Small intestine (tissue), 16 donors: ENCODE results near the gene C1QL4. TPM values are rescaled to one million over a fixed set of nuclear protein-coding genes. Genes with fewer than 3 reads are reported as not detected.
A peak's percentile ranks its signal among the peaks of the same experiment; 100 is the strongest.
"Not testable (repeated sequence)": the region's sequence is repeated elsewhere in the genome, so short reads cannot be mapped to it uniquely, and the experiment has no call there.

Source experiments
- DNase-seq, 2 donors: peaks; one replicate each; pipeline versions ENCODE4 v3.0.0 to v3.0.0-alpha.2; 2013
- FAIRE-seq: peaks from 2 replicates; lab custom pipeline; 2012; peaks lifted over from hg19 to GRCh38; lab: Jason Lieb, UNC
- H3K27ac ChIP-seq, 3 donors: one replicate each; pipeline ENCODE4 v1.5.1; 2013; ENCODE audit warnings: low read length in 2 of 3, mild to moderate bottlenecking in 2 of 3, control low read depth in 1 of 3, inconsistent platforms in 1 of 3, low read depth in 1 of 3, moderate library complexity in 1 of 3
- H3K27me3 ChIP-seq, 3 donors: one replicate each; pipeline ENCODE4 v1.6.1; 2013; ENCODE audit warnings: low read length in 3 of 3, inconsistent platforms in 1 of 3; ENCODE audit not compliant: control insufficient read depth in 3 of 3, insufficient read depth in 3 of 3
- H3K36me3 ChIP-seq, 3 donors: one replicate each; pipeline ENCODE4 v1.6.1; 2013; ENCODE audit warnings: low read length in 3 of 3, inconsistent platforms in 1 of 3, low read depth in 1 of 3, mild to moderate bottlenecking in 1 of 3, moderate library complexity in 1 of 3; ENCODE audit not compliant: control insufficient read depth in 3 of 3, insufficient read depth in 2 of 3
- H3K4me1 ChIP-seq, 3 donors: one replicate each; pipeline ENCODE4 v1.6.1; 2013; ENCODE audit warnings: low read length in 2 of 3, inconsistent platforms in 1 of 3, low read depth in 1 of 3, mild to moderate bottlenecking in 1 of 3, moderate library complexity in 1 of 3; ENCODE audit not compliant: control insufficient read depth in 3 of 3, insufficient read depth in 2 of 3
- H3K4me3 ChIP-seq, 3 donors: one replicate each; pipeline ENCODE4 v1.5.1; 2013; ENCODE audit warnings: low read length in 3 of 3, control low read depth in 1 of 3, inconsistent platforms in 1 of 3, low read depth in 1 of 3, mild to moderate bottlenecking in 1 of 3, moderate library complexity in 1 of 3
- H3K9me3 ChIP-seq, 2 donors: one replicate each; pipeline ENCODE4 v1.6.1; 2013; ENCODE audit warnings: low read depth in 1 of 2, low read length in 1 of 2; ENCODE audit not compliant: control insufficient read depth in 2 of 2, insufficient read depth in 1 of 2
- WGBS, 3 donors: extraction: QIAGEN DNeasy Blood & Tissue Kit; methylation state at CpG; one replicate each; pipeline ENCODE4 v1.1.7; 2013; 5-methylcytosine and 5-hydroxymethylcytosine counted together
- long read RNA-seq, 10 donors: transcript quantifications; one replicate each; lab custom pipeline, GENCODE V29; 2026
- polyA plus RNA-seq, 4 donors: library from polyadenylated mRNA; stranded (reverse) in 3 of 4; unstranded in 1 of 4; fragments of 200-250 nt in 3 of 4; fragments of 120-200 nt in 1 of 4; gene quantifications; one replicate each; pipeline versions ENCODE4 v1.2.1 to v1.2.3, GENCODE V29; 2013
- donor health status: healthy with polysubstance abuse.
- donor health status: control.
- donor health status: control.
- donor health status: Bipolar disorder and iron deficiency.
- donor health status: healthy.

The C1QL4 gene
- under 1 TPM in 2 of 4 donors, not detected in 2; 0.07 to 0.12 TPM for polyA plus RNA-seq
- long read RNA-seq, donor 1: 0 reads
- long read RNA-seq, donor 2: 0 reads
- long read RNA-seq, donor 3: 0 reads
- long read RNA-seq, donor 4: 0 reads
- long read RNA-seq, donor 5: 0 reads
- long read RNA-seq, donor 6: 0 reads
- long read RNA-seq, donor 7: 0 reads
- long read RNA-seq, donor 8: 0 reads
- long read RNA-seq, donor 9: 0 reads
- long read RNA-seq, donor 10: 0 reads

DNA sequence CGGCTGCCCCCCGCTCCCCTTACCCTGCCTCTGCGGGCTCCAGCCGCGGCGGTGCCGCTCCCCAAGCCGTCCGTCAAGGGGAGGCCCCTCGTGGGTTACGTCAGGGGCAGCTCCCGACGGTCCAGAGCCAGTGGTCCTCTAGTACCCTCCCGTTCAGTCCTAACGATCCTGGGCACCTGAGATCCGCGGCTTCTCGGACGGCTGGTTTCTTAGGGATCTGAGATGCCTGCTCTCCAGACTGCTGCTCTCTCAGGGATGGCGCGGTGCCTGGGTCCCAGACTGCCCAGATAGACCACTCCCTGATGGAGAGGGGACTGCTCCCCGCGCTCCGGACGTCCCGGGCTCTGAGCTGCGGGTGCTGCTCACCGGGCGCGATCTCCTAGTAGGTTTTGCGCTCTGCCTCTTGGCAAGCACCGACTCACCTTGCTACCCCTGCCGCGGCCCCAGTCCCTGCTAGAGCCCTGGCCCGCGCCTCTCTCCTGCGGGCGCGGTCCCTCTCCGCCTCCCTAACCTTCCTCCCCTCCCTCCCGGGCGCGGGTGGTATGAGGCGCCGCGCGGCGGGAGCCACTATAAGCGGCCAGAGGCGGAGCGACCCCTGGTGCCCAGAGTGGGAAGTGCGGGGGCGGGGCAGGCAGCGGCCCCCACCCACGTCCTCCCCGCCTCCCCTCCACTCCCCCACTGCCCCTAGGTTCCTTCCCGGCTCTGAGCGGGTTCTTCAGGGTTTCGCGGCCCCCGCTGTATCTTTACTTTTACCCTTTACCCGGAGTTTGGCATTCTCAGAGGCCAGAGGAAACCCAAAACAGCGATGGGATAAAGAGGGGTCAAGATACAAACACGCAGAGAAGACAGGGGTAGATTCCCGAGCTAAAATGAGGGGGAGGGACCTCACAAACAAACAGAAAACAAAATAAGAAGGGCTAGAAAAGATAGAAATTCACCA, at the start of gene C1QL4:
TSS of gene C1QL4 (minus strand) at position 544 of the 940 bp plus-strand sequence. CDS start 711 bp downstream, outside the sequence.
- no peak within 1 kb of the TSS for H3K27ac ChIP-seq
- peak within 1 kb of the TSS in 2 of 3 donors; percentile 13 to 32 for H3K4me3 ChIP-seq
- 1 to 3% (median 3%) methylated on average over 52 to 65 of the region's 65 CpGs for WGBS, 3 donors
- H3K4me1 ChIP-seq: peaks cover 0 to 36% (median 0%) of the 10 kb centered on the region in 3 donors
- DNase-seq (peak; percentile 63 to 91), FAIRE-seq (no peak)
- H3K36me3 ChIP-seq: no peaks in the 10 kb centered on the region
- H3K27me3 ChIP-seq: peaks cover 3 to 98% (median 30%) of the 10 kb centered on the region in 3 donors
- peaks cover 0 to 6% of the 10 kb centered on the region in 2 donors for H3K9me3 ChIP-seq

DNA sequence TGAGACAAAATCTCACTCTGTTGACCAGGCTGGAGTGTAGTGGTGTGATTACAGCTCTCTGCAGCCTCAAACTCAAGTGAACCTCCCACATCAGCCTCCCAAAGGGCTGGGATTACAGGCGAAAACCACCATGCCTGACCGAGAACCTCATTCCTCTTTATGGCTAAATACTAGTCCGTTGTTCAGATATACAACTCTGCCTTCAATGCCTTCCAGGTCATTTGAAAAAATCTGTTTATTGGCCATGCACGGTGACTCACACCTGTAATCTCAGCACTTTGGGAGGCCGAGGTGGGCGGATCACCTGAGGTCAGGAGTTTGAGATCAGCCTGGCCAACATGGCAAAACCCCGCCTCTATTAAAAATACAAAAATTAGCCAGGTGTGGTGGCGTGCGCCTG, 43.2 kb upstream of the C1QL4 start:
- FAIRE-seq, H3K4me1 ChIP-seq, H3K4me3 ChIP-seq, H3K27ac ChIP-seq, DNase-seq, H3K9me3 ChIP-seq, H3K36me3 ChIP-seq, H3K27me3 ChIP-seq: not testable (repeated sequence)
- WGBS, 3 donors: 73 to 84% (median 78%) methylated on average over 8 to 9 of the region's 9 CpGs

DNA sequence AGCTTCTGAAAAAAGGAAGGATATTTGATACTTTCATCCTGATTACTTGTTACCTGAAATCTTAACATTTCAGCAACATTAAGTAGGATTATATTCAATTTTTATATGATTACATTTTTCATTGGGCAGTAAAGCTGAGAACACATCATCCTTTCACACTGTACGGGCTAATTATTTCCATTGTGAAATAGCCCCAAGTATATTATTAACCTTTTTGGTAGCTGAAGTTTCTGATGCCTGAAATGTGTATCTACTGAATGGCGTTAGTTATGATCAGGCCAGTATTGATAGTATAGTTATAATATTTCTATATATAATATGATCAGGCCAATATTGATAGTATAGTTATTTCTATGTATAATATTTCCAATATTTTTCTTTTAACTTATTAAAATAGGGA, 40.4 kb upstream of the C1QL4 start:
- Histone ChIP-seq H3K27me3 (no peaks in the 10 kb centered on the region), H3K27ac (no peak overlapping the region), H3K9me3 (no peaks in the 10 kb centered on the region), H3K4me3 (no peak overlapping the region), H3K36me3 (peaks cover 0 to 7% (median 0%) of the 10 kb centered on the region in 3 donors), H3K4me1 (peaks cover 0 to 4% (median 0%) of the 10 kb centered on the region in 3 donors)
- FAIRE-seq: no peak
- peak in 1 of 2 donors; percentile 46 for DNase-seq
- WGBS, 3 donors: 46 to 74% (median 48%) methylated on average over 2 of the region's 2 CpGs

DNA sequence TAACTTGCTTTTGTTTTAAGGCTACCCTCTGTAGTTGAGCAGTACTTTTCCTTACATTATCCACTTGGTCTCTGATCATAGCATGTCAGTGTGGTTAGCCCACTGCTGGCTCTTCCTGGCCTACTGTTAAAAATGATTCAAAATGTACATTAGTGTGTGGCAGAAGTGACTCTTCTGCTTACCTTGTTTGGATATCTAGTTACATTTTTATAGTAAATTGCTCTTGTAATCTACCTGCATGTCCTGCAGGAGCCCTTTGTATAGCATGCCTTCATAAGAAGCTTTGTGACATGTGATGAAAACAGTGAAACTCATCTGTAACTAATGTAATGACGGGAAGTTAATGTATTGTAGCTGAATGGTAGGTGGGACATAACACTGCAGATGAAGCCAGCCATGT, 38.4 kb upstream of the C1QL4 start:
- Histone ChIP-seq H3K27me3 (no peaks in the 10 kb centered on the region), H3K9me3 (no peaks in the 10 kb centered on the region), H3K27ac (no peak overlapping the region), H3K36me3 (peaks cover 0 to 7% (median 0%) of the 10 kb centered on the region in 3 donors), H3K4me3 (no peak overlapping the region), H3K4me1 (peaks cover 0 to 4% (median 0%) of the 10 kb centered on the region in 3 donors)
- DNase-seq (no peak), FAIRE-seq (no peak)
- WGBS, 3 donors: 87 to 93% (median 89%) methylated on average over 1 of the region's 1 CpG

GRCh38 chr12:49370539-49370938, 33.6 kb upstream of the C1QL4 start:
- no peaks in the 10 kb centered on the region for H3K9me3 ChIP-seq
- FAIRE-seq: no peak

DNA sequence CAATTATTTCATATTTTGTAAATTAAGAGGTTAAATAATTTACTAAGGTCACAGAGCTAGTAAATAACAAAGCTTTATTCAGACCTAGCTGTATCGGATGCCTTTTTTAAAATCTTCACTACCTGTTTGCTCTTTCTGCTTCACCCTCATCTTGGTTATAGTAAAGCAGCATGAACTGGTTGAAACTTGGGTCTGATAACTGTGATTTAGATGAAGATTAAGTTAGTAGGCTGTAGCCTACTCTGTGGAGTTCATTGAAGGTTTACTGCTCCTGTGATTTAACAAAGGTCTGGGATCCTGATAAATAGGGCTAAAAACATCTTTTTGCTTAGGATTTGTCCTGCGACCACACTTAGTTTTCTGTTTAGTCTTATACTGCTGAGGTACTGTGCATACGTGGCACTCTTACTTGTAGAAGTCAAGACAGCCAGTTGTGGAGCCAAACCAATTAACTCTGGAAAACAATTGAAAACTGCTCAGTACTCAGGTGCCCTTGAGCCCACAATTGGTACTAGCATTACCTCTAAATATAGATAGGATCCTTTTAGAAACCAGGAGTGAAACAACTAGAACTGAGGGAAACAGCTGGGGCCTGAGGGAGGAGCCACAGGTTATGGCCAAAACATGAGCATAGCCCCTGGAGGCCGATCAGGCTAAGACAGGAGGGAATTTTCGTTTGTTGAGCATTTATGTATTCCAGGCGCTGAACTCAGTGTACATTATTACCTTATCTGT, 32.6 kb upstream of the C1QL4 start:
- 41 to 57% (median 51%) methylated on average over 6 of the region's 6 CpGs for WGBS, 3 donors
- FAIRE-seq (no peak), DNase-seq (peak in 1 of 2 donors; percentile 35)
- Histone ChIP-seq H3K27ac (peak overlapping the region in 2 of 3 donors; percentile 24 to 57), H3K4me1 (peaks cover 0 to 6% (median 0%) of the 10 kb centered on the region in 3 donors), H3K9me3 (no peaks in the 10 kb centered on the region), H3K4me3 (no peak overlapping the region), H3K27me3 (no peaks in the 10 kb centered on the region), H3K36me3 (peaks cover 0 to 4% (median 0%) of the 10 kb centered on the region in 3 donors)

More at GRCh38 chr12:49370539-49370938, 33.6 kb upstream of the C1QL4 start:
- no peak for DNase-seq
- Histone ChIP-seq H3K4me1 (peaks cover 0 to 6% (median 0%) of the 10 kb centered on the region in 3 donors), H3K27me3 (no peaks in the 10 kb centered on the region), H3K27ac (no peak overlapping the region), H3K36me3 (peaks cover 0 to 4% (median 0%) of the 10 kb centered on the region in 3 donors), H3K4me3 (no peak overlapping the region)
- 91 to 95% (median 95%) methylated on average over 6 of the region's 6 CpGs for WGBS, 3 donors

DNA sequence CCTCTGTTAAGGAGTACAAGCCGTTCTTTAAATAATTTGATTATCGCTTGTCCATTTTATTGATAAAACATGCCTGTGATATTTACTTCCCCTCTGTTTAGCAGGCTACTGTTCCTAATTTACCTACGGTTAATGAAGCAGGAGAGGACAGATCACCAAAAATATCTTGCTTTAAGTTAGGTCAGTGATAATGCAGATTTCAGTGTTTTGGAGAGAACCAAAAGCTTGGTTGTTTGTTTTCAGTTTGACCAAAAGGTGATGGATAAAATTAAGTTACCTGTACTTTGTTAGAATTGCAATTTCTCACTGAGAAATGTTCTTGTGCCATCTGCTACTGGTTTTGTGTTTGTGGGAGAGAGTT, 31.2 kb upstream of the C1QL4 start:
- Histone ChIP-seq H3K36me3 (no peaks in the 10 kb centered on the region), H3K9me3 (no peaks in the 10 kb centered on the region), H3K27ac (no peak overlapping the region), H3K4me1 (peaks cover 0 to 6% (median 0%) of the 10 kb centered on the region in 3 donors), H3K27me3 (no peaks in the 10 kb centered on the region), H3K4me3 (peak overlapping the region in 2 of 3 donors; percentile 83 to 92)
- 16 to 27% (median 22%) methylated on average over 3 of the region's 3 CpGs for WGBS, 3 donors
- DNase-seq (peak in 1 of 2 donors; percentile 13), FAIRE-seq (no peak)
